Caco-2 (cell line): ENCODE measurements around the gene ROBO1. TPM values are rescaled to one million over a fixed set of nuclear protein-coding genes. Genes with fewer than 3 reads are reported as not detected.

Experiments used
- BruUV-seq: library from RNA; stranded (reverse); fragments of 400-500 nt; replicated peaks from 2 replicates; lab custom pipeline; 2021; lab: Mats Ljungman, UMichigan
- CTCF ChIA-PET: fragments of 300-600 bp; sonication (Branson Sonifier 250); formaldehyde crosslinking; loops from one replicate; lab custom pipeline; 2022; ENCODE audit warnings: antibody characterized with exemption; lab: Charles Lee
- POLR2A ChIA-PET: fragments of 300-600 bp; sonication (Branson Sonifier 250); formaldehyde crosslinking; loops from one replicate; lab custom pipeline; 2022; ENCODE audit warnings: antibody characterized with exemption; lab: Charles Lee
- DNase-seq, 2 experiments: peaks; one replicate each; pipeline versions ENCODE4 v3.0.0 to v3.0.0-alpha.2; 2020 to 2022
- H3K27me3 ChIP-seq: replicated peaks from 2 replicates; pipeline ENCODE4 v1.6.0; 2011; ENCODE audit warnings: low read length; ENCODE audit not compliant: control insufficient read depth, insufficient read depth
- H3K36me3 ChIP-seq: 2 replicates; pipeline ENCODE4 v1.5.1; 2011; ENCODE audit warnings: low read length; ENCODE audit not compliant: control insufficient read depth, insufficient read depth
- H3K4me1 ChIP-seq: fragments of 250-450 bp; sonication (Bioruptor Pico); 2 replicates; pipeline ENCODE4 v1.5.1; 2020; ENCODE audit warnings: mild to moderate bottlenecking
- H3K4me3 ChIP-seq: 2 replicates; pipeline ENCODE4 v1.5.1; 2011; ENCODE audit warnings: low read depth, mild to moderate bottlenecking, control low read depth, low read length
- H3K9me3 ChIP-seq: fragments of 250-450 bp; sonication (Bioruptor Pico); 2 replicates; pipeline ENCODE4 v1.5.1; 2020; ENCODE audit warnings: mild to moderate bottlenecking, moderate library complexity
- H3K27ac Mint-ChIP-seq: one replicate; pipeline ENCODE4 v1.8.0; 2022; ENCODE audit warnings: mixed read lengths; ENCODE audit not compliant: unreplicated experiment
- H3K27me3 Mint-ChIP-seq: one replicate; pipeline ENCODE4 v1.8.0; 2022; ENCODE audit warnings: mixed read lengths; ENCODE audit not compliant: insufficient read depth, unreplicated experiment
- H3K36me3 Mint-ChIP-seq: one replicate; pipeline ENCODE4 v1.8.0; 2022; ENCODE audit warnings: mild to moderate bottlenecking, mixed read lengths; ENCODE audit not compliant: insufficient read depth, unreplicated experiment
- H3K4me1 Mint-ChIP-seq: one replicate; pipeline ENCODE4 v1.8.0; 2022; ENCODE audit warnings: low read depth, mixed read lengths; ENCODE audit not compliant: unreplicated experiment
- H3K4me3 Mint-ChIP-seq: one replicate; pipeline ENCODE4 v1.8.0; 2022; ENCODE audit warnings: mild to moderate bottlenecking, moderate library complexity, mixed read lengths; ENCODE audit not compliant: unreplicated experiment
- H3K9me3 Mint-ChIP-seq: one replicate; pipeline ENCODE4 v1.8.0; 2022; ENCODE audit warnings: mixed read lengths; ENCODE audit not compliant: unreplicated experiment
- intact Hi-C: fragments of 100-400 bp; cut with micrococcal nuclease; formaldehyde crosslinking; loops from one replicate; pipeline ENCODE4 v1.10.0; 2022; ENCODE audit not compliant: unreplicated experiment
- total RNA-seq: library from RNA; stranded (reverse); gene quantifications from 2 replicates; pipeline ENCODE4 v1.2.3, GENCODE V29; 2022
- TF ChIP-seq, protein P1 (sequence below), 2 experiments: fragments of 200-600 bp in 1 of 2; IDR thresholded peaks; 1 replicate in 1 of 2; 2 replicates in 1 of 2; pipeline versions ENCODE4 v1.5.1 to v1.8.0; 2011 to 2022; ENCODE audit warnings: antibody characterized with exemption in 1 of 2, control low read depth in 1 of 2, inconsistent platforms in 1 of 2, low read depth in 1 of 2, low read length in 1 of 2, mild to moderate bottlenecking in 1 of 2, moderate library complexity in 1 of 2; ENCODE audit not compliant: insufficient read depth in 1 of 2, severe bottlenecking in 1 of 2, unreplicated experiment in 1 of 2

ROBO1 gene
- total RNA-seq, 1 experiment from 2014 or later: 1.8 TPM

DNA sequence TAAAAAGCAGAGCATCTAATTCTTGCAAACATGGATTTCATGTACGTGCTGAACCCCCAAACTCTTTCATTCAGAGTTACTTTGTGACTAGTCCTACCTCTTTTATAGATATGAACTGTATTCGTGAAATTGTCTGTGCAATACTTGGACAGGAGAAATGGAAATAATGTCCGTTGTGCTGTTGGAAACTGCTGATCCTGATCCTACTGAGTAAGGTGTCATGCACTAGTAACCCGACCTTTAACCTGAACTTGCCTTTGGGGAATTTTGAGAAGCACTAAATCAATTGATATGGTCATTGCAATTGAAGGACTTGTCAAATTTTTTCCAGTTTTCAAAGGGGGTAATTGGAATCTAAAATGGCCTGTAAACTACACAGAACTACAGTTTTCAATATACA lies 856.4 kb downstream of the ROBO1 start:
- Histone ChIP-seq H3K4me3 (no peak overlapping the region), H3K9me3 (no peaks in the 10 kb centered on the region), H3K27me3 (no peaks in the 10 kb centered on the region), H3K36me3 (no peaks in the 10 kb centered on the region), H3K4me1 (no peaks in the 10 kb centered on the region)
- TF ChIP-seq, protein P1, sequence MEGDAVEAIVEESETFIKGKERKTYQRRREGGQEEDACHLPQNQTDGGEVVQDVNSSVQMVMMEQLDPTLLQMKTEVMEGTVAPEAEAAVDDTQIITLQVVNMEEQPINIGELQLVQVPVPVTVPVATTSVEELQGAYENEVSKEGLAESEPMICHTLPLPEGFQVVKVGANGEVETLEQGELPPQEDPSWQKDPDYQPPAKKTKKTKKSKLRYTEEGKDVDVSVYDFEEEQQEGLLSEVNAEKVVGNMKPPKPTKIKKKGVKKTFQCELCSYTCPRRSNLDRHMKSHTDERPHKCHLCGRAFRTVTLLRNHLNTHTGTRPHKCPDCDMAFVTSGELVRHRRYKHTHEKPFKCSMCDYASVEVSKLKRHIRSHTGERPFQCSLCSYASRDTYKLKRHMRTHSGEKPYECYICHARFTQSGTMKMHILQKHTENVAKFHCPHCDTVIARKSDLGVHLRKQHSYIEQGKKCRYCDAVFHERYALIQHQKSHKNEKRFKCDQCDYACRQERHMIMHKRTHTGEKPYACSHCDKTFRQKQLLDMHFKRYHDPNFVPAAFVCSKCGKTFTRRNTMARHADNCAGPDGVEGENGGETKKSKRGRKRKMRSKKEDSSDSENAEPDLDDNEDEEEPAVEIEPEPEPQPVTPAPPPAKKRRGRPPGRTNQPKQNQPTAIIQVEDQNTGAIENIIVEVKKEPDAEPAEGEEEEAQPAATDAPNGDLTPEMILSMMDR (IDR thresholded peaks at IDR 0.05; ENCODE audit: insufficient read depth in 1 of 2, low read depth in 1 of 2, low read length in 1 of 2, severe bottlenecking in 1 of 2, unreplicated experiment in 1 of 2): no peak
- POLR2A ChIA-PET: no interaction called here
- Mint-ChIP-seq H3K9me3 (no peaks in the 10 kb centered on the region), H3K4me3 (no peak overlapping the region), H3K36me3 (no peaks in the 10 kb centered on the region), H3K27ac (no peak overlapping the region), H3K27me3 (no peaks in the 10 kb centered on the region), H3K4me1 (no peaks in the 10 kb centered on the region)
- BruUV-seq: no TSS peak
- CTCF ChIA-PET: no interaction called here
- intact Hi-C loops: no loop called here
- no peak for DNase-seq

DNA sequence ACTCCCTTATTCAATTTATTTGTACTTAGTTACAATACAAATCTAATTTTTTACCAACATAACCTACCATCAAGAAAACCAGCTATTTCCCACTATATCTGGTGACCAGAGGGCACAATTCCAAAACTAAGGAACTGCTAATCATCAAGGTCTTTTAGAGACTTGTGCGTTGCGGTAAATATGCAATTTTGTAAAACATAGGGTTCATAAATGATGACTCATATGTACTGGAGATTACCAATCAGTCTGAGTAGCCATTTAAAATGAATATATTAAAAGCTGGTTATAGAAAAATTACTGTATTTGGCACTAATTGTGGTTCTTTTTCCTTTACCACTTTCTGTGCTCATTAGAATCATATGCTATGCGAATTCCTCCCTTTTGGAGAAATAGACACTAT lies 859.6 kb downstream of the ROBO1 start:
- H3K4me1 Mint-ChIP-seq: no peaks in the 10 kb centered on the region
- BruUV-seq: no TSS peak
- H3K27ac Mint-ChIP-seq: no peak overlapping the region
- Histone ChIP-seq H3K4me3 (no peak overlapping the region), H3K36me3 (no peaks in the 10 kb centered on the region), H3K9me3 (no peaks in the 10 kb centered on the region), H3K4me1 (no peaks in the 10 kb centered on the region), H3K27me3 (no peaks in the 10 kb centered on the region)
- POLR2A ChIA-PET: no interaction called here
- no peak for DNase-seq
- H3K4me3 Mint-ChIP-seq: no peak overlapping the region
- H3K9me3 Mint-ChIP-seq: no peaks in the 10 kb centered on the region
- intact Hi-C loops: no loop called here
- no peaks in the 10 kb centered on the region for H3K27me3 Mint-ChIP-seq
- no peaks in the 10 kb centered on the region for H3K36me3 Mint-ChIP-seq
- TF ChIP-seq, protein P1 (IDR thresholded peaks at IDR 0.05; ENCODE audit: insufficient read depth in 1 of 2, low read depth in 1 of 2, low read length in 1 of 2, severe bottlenecking in 1 of 2, unreplicated experiment in 1 of 2): no peak
- CTCF ChIA-PET: no interaction called here

DNA sequence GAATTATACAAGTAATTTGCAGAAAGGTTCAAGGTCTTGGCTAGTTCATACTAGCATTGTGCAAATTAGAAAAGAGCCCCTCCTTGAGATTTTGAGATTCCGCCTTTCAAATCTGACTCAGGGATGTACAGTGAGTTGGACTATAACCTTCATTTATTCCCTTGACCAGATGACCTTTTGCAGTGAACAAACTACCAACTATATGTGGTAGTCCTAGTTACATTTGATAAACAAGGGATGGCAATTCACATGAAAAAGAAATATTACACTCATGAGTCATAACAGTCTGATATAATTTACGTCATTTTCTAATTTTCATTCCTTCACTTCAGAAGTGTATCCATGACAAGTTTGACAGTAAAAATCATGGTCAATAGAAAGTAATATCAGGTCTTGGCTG lies 860.4 kb downstream of the ROBO1 start:
- BruUV-seq: no TSS peak
- H3K27me3 ChIP-seq: no peaks in the 10 kb centered on the region
- Mint-ChIP-seq H3K9me3 (no peaks in the 10 kb centered on the region), H3K4me3 (no peak overlapping the region), H3K36me3 (no peaks in the 10 kb centered on the region), H3K27ac (no peak overlapping the region), H3K27me3 (no peaks in the 10 kb centered on the region), H3K4me1 (no peaks in the 10 kb centered on the region)
- no peaks in the 10 kb centered on the region for H3K9me3 ChIP-seq
- H3K4me3 ChIP-seq: no peak overlapping the region
- H3K36me3 ChIP-seq: no peaks in the 10 kb centered on the region
- POLR2A ChIA-PET: no interaction called here
- CTCF ChIA-PET: no interaction called here
- no peaks in the 10 kb centered on the region for H3K4me1 ChIP-seq
- DNase-seq: no peak
- intact Hi-C loops: no loop called here
- TF ChIP-seq, protein P1 (IDR thresholded peaks at IDR 0.05; ENCODE audit: insufficient read depth in 1 of 2, low read depth in 1 of 2, low read length in 1 of 2, severe bottlenecking in 1 of 2, unreplicated experiment in 1 of 2): no peak
